ENCODE results near the gene PIK3R5. TPM values are rescaled to one million over a fixed set of nuclear protein-coding genes. Genes with fewer than 3 reads are reported as not detected.

The PIK3R5 gene
- total and polyA plus RNA-seq, 11 donors: 1.4 to 21.6 (median 2.4) TPM

DNA sequence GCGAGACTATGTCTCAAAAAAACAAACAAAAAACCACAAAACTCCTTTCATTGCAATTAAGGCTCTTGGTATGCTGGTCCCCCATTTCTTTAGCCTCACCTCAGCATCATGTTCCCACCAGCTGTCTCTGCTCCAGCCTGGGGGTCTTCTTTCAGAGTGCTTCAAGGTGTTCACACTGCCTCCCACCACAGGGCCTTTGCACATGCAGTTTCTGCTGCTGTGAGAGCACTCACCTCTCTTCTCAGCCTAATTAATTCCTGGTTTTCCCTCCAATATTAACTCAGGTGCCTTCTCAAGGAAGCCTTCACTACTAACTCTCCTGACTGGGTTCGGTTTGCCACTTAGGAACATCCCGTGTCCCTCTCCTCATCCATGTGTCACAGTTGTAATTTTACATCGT lies 82.2 kb downstream of the PIK3R5 start:
- WGBS, 4 donors: 82 to 98% (median 96%) methylated on average over 4 of the region's 4 CpGs
- Histone ChIP-seq H3K4me3 (no peak overlapping the region), H3K27me3 (no peaks in the 10 kb centered on the region), H3K4me1 (peaks cover 0 to 6% (median 3%) of the 10 kb centered on the region in 12 donors), H3K36me3 (peaks cover 0 to 72% (median 0%) of the 10 kb centered on the region in 9 donors), H3K27ac (no peak overlapping the region), H3K9me3 (no peaks in the 10 kb centered on the region)
- no peak for TF ChIP-seq POLR2A (IDR thresholded peaks at IDR 0.05)
- ATAC-seq: no peak
- peak in 1 of 5 donors; percentile 9 for DNase-seq
- intact Hi-C loops (cut with DNase I): loop anchor here in 1 of 10 donors (5.0 kb wide), 1 partner anchor 81 kb away; no protein-coding TSS in a partner anchor

DNA sequence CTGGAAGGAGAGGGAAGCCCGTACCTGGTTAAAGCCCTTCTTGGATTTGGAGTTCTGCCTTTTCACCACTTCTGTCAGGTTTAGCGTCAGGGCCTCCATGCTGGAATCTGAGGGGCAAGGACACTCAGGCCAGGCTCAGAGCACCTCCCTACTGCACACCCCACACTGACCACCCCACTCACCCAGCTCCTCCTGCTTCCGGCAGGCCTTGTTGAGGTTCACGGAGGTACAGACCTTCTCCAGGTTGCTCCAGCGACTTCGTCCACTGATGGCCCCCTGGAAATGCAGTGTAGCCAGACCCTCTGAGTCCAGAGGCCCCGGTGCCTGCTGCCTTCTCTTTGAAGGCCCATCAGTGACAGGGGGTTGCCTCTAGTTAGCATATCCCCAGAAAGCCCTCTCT lies 83.9 kb downstream of the PIK3R5 start:
- no peaks in the 10 kb centered on the region for H3K9me3 ChIP-seq
- H3K4me1 ChIP-seq: no peaks in the 10 kb centered on the region
- no peak overlapping the region for H3K4me3 ChIP-seq
- intact Hi-C loops (cut with DNase I): loop anchor here in 1 of 10 donors (5.0 kb wide), 1 partner anchor 79 kb away; no protein-coding TSS in a partner anchor
- H3K27me3 ChIP-seq: no peaks in the 10 kb centered on the region
- TF ChIP-seq POLR2A (IDR thresholded peaks at IDR 0.05): no peak
- TF ChIP-seq, protein P1, sequence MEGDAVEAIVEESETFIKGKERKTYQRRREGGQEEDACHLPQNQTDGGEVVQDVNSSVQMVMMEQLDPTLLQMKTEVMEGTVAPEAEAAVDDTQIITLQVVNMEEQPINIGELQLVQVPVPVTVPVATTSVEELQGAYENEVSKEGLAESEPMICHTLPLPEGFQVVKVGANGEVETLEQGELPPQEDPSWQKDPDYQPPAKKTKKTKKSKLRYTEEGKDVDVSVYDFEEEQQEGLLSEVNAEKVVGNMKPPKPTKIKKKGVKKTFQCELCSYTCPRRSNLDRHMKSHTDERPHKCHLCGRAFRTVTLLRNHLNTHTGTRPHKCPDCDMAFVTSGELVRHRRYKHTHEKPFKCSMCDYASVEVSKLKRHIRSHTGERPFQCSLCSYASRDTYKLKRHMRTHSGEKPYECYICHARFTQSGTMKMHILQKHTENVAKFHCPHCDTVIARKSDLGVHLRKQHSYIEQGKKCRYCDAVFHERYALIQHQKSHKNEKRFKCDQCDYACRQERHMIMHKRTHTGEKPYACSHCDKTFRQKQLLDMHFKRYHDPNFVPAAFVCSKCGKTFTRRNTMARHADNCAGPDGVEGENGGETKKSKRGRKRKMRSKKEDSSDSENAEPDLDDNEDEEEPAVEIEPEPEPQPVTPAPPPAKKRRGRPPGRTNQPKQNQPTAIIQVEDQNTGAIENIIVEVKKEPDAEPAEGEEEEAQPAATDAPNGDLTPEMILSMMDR (IDR thresholded peaks at IDR 0.05): no peak
- no peak overlapping the region for H3K27ac ChIP-seq
- WGBS, 4 donors: 92 to 98% (median 95%) methylated on average over 7 of the region's 7 CpGs
- ATAC-seq (no peak), DNase-seq (peak in 1 of 5 donors; percentile 5)
- peaks cover 0 to 59% (median 0%) of the 10 kb centered on the region in 9 donors for H3K36me3 ChIP-seq

DNA sequence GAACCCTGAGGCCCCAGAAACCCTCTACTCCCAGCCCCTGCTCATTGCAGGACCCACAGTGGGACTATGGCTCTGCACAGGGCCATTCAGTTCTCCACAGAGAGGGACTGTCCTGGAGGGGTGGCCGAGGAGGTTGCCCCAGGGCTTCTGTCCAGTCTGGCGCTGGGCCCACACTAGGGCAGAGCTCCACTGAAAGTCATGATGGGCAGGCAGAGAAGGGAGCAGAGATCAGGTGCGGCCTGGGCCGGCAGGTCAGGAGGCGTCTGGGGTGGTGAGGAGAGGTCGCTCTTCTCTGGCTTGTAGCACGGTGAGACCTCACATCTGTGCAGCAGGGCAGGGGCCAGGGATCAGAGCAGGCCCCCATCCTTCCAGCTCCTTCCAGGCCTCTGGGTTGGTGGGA lies 85.0 kb downstream of the PIK3R5 start:
- Histone ChIP-seq H3K4me1 (no peaks in the 10 kb centered on the region), H3K27ac (no peak overlapping the region), H3K4me3 (no peak overlapping the region), H3K27me3 (peaks cover 0 to 9% (median 0%) of the 10 kb centered on the region in 9 donors), H3K9me3 (no peaks in the 10 kb centered on the region), H3K36me3 (peaks cover 0 to 53% (median 0%) of the 10 kb centered on the region in 9 donors)
- intact Hi-C loops (cut with DNase I): loop anchor here in 1 of 10 donors (5.0 kb wide), 1 partner anchor 78 kb away; no protein-coding TSS in a partner anchor
- DNase-seq: no peak
- TF ChIP-seq, protein P1 (IDR thresholded peaks at IDR 0.05): no peak
- no peak for TF ChIP-seq POLR2A (IDR thresholded peaks at IDR 0.05)
- WGBS, 4 donors: 83 to 97% (median 92%) methylated on average over 4 to 7 of the region's 7 CpGs
- peak in 1 of 4 donors; percentile 35 for ATAC-seq

GRCh38 chr17:8879410-8879809 lies 86.1 kb downstream of the PIK3R5 start:
- DNase-seq: no peak
- 66 to 77% (median 76%) methylated on average over 7 of the region's 7 CpGs for WGBS, 4 donors
- H3K27me3 ChIP-seq: peaks cover 0 to 18% (median 0%) of the 10 kb centered on the region in 9 donors
- H3K4me3 ChIP-seq: no peak overlapping the region
- TF ChIP-seq POLR2A (IDR thresholded peaks at IDR 0.05): no peak
- TF ChIP-seq, protein P1 (IDR thresholded peaks at IDR 0.05): no peak
- no peaks in the 10 kb centered on the region for H3K9me3 ChIP-seq
- intact Hi-C loops (cut with DNase I): no loop called here
- ATAC-seq: no peak
- H3K27ac ChIP-seq: no peak overlapping the region
- peaks cover 0 to under 1% (median 0%) of the 10 kb centered on the region in 12 donors for H3K4me1 ChIP-seq
- H3K36me3 ChIP-seq: peaks cover 0 to 48% (median 0%) of the 10 kb centered on the region in 9 donors

- Histone ChIP-seq H3K4me3 (no peak overlapping the region), H3K27me3 (peaks cover 0 to 27% (median 0%) of the 10 kb centered on the region in 9 donors), H3K36me3 (peaks cover 0 to 34% (median 0%) of the 10 kb centered on the region in 9 donors), H3K9me3 (no peaks in the 10 kb centered on the region), H3K4me1 (peaks cover 0 to 13% (median 4%) of the 10 kb centered on the region in 12 donors), H3K27ac (no peak overlapping the region)
- WGBS, 4 donors: 86 to 88% (median 87%) methylated on average over 4 of the region's 4 CpGs
- intact Hi-C loops (cut with DNase I): no loop called here
- ATAC-seq (no peak), DNase-seq (no peak)
- TF ChIP-seq POLR2A (IDR thresholded peaks at IDR 0.05): no peak
- TF ChIP-seq, protein P1 (IDR thresholded peaks at IDR 0.05): no peak
Observed at GRCh38 chr17:8877984-8878383, 87.5 kb downstream of the PIK3R5 start.

All from heart left ventricle (tissue), 16 donors.